LHCN-M2 (cell line): Measurements from ENCODE around the gene SUPT16H. TPM values are rescaled to one million over a fixed set of nuclear protein-coding genes. Genes with fewer than 3 reads are reported as not detected.
"Not testable (repeated sequence)": the region's sequence is repeated elsewhere in the genome, so short reads cannot be mapped to it uniquely, and the experiment has no call there.

Experiments used
- DNase-seq: peaks from one replicate; pipeline ENCODE4 v3.0.0-alpha.2; 2012; ENCODE audit warnings: low read depth
- total RNA-seq: library from RNA; depleted of rRNA; stranded (reverse); fragments of >200 nt; gene quantifications from 2 replicates; pipeline ENCODE4 v1.2.3, GENCODE V29; 2014

Gene SUPT16H
- total RNA-seq, 1 experiment from 2014 or later: 132 TPM

DNA sequence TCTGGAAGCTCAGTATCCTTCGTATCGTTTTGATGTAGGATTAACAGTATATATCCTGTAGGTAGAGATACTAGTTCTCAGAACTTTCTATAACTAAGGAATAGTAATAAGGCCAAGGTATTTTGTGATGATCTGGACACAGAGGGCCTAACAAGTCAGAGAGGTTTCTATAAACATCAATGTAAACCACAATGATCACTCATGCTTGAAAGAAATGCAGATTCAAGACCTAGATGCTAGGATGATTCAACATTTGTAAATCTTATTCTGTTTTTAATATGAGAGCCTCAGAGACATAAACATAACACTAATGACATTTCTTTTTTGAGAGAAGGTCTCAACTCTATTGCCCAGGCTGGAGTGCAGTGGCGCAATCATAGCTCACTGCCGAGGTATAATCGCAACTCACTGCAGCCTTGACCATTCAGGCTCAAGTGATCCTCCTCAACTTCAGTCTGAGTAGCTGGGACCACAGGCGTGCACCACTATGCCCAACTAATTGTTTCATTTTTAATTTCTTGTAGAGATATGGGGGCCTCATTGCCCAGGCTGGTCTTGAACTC lies 16.2 kb downstream of the SUPT16H start:
- no peak for DNase-seq

DNA sequence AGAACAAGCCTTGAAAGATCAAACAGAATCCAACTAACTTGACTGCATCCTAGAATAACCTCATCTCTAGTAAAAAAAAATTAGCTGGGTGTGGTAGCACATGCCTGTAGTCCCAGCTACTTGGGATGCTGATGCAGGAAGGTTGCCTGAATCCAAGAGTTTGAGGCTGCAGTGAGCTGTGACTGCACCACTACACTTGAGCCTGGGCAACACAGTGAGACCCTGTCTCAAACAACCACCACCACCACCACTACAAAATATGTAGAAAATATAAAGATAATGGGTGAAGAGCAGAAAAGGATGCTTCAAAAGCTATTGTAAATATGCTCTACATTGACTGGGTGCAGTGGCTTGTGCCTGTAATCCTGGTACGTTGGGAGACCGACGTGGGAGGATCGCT lies 27.3 kb downstream of the SUPT16H start:
- DNase-seq: no peak

DNA sequence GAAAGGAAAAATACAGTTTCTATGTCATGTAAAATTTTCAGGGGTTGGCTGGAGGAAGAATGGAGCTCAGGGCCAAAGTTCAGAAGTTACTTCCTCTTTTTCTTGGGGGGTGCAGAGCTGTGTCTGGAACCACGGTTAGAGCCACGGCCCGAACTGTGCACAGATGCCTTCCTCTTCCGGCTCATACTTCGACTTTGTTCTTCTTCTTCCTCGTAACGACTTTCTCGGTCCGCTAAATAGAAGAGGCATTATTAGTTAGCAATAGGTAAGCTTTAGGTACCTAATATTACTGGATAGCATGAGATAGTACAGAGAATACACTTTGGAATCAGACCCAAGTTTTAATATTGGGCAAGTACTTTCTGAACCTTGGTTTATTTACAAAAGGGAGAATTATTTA lies 31.2 kb downstream of the SUPT16H start:
- no peak for DNase-seq

GRCh38 chr14:21350539-21350938 lies 33.3 kb downstream of the SUPT16H start:
- no peak for DNase-seq

GRCh38 chr14:21347201-21347600 lies 36.6 kb downstream of the SUPT16H start:
- no peak for DNase-seq

GRCh38 chr14:21346532-21347135 lies 37.2 kb downstream of the SUPT16H start:
- DNase-seq: no peak

GRCh38 chr14:21343035-21343794 lies 40.6 kb downstream of the SUPT16H start:
- peak; percentile 26 for DNase-seq

DNA sequence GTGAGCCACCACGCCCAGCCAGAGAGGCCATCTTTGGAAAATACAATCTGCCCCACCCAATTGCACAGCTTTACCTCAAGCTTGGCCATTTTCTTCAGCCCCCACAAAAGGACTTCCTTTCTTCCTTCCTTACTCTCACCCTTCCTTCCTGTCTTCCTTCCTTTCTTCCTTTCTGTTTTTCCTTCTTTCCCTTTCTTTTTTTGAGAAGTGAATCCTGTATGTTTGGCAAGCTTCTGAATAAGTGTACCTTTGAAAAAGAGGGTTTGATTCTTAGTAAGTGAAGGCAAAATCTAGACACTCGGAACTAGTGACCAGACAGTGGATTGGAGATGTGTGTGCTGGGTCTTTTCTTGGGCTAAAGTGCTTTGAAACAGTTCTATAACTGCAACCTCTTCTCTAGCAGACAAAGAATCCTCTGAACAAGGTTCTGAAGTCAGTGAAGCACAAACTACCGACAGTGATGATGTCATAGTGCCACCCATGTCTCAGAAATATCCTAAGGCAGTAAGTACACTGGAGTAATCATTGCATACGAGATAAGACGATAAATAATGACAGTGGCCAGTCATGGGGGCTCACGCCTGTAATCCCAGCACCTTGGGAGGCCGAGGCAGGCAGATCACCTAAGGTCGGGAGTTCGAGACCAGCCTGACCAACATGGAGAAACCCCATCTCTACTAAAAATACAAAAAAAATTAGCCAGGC lies 49.5 kb downstream of the SUPT16H start:
- no peak for DNase-seq

- DNase-seq: no peak
Measured at GRCh38 chr14:21332950-21333349, 50.9 kb downstream of the SUPT16H start.

- DNase-seq: no peak
Measured at GRCh38 chr14:21326972-21327371, 56.8 kb downstream of the SUPT16H start.

- peak; percentile 45 for DNase-seq
Measured at GRCh38 chr14:21322716-21323115, 61.1 kb downstream of the SUPT16H start.

- DNase-seq: no peak
Measured at GRCh38 chr14:21320913-21321312, 62.9 kb downstream of the SUPT16H start.

DNA sequence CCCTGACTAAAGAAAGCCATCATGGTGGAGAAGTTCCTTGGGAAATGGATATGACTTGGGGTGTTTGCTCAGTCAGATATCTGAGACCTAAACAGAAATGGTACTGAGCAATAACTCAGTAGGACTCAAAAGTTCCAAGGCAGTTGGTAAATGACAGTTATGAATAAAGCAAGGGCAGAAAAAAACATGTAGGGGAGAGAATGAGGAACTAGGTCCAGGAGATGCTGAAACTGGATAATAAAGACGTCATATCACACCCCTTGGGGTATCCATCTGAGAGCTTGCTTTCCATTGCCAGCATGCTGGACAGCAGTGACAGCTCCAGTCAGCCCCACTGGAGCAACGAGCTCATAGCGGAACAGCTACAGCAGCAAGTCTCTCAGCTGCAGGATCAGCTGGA lies 66.4 kb downstream of the SUPT16H start:
- no peak for DNase-seq

DNA sequence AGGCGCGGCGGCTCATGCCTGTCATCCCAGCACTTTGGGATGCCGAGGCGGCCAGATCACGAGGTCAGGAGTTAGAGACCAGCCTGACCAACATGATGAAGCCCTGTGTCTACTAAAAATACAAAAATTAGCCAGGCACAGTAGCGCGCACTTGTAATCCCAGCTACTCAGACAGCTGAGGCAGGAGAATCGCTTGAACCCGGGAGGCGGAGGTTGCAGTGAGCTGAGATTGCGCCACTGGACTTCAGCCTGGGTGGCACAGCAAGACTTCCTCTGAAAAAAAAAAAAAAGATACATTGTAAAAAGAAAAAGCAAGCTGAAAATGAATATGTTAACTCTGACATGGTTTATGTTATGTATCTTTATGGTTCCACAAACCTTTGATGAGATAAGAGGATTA lies 70.3 kb downstream of the SUPT16H start:
- no peak for DNase-seq

- no peak for DNase-seq
Measured at GRCh38 chr14:21311614-21312013, 72.2 kb downstream of the SUPT16H start.

- DNase-seq: no peak
Measured at GRCh38 chr14:21309956-21310355, 73.9 kb downstream of the SUPT16H start.

GRCh38 chr14:21309238-21309636 lies 74.6 kb downstream of the SUPT16H start:
- DNase-seq: no peak

GRCh38 chr14:21308479-21309237 lies 75.2 kb downstream of the SUPT16H start:
- peak; percentile 67 for DNase-seq

DNA sequence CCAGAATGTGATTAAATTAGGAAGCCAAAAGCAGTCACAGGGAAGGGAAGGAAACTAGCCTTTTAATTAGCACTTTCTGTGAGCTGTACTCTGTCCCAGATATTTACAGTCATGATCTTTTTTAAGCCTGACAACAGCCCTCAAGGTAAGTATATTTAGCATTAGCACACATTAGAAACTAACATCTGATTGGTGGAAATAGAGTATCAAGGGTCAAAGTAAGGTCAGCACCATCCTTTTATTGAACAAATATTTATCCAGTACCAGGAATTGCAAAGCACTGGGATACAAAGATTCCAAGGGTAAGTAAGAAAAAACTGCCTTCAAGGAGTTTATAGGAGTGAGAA lies 75.7 kb downstream of the SUPT16H start:
- DNase-seq: no peak

- no peak for DNase-seq
Measured at GRCh38 chr14:21307637-21308036, 76.2 kb downstream of the SUPT16H start.

GRCh38 chr14:21302836-21303140 lies 81.0 kb downstream of the SUPT16H start:
- not testable (repeated sequence) for DNase-seq
